HepG2 (cell line): ENCODE data around the gene POC1A. TPM values are rescaled to one million over a fixed set of nuclear protein-coding genes. Genes with fewer than 3 reads are reported as not detected.

Experiments
- ARNTL ChIP-seq: sonication (generic); formaldehyde crosslinking; IDR thresholded peaks from 2 replicates; pipeline ENCODE4 v1.4.0; 2020; ENCODE audit warnings: mild to moderate bottlenecking, missing genetic modification reagents
- DNMT3B ChIP-seq: conservative IDR thresholded peaks from 2 replicates; pipeline ENCODE4 v1.6.1; 2016; ENCODE audit warnings: missing biosample characterization, control low read depth
- GPN1 ChIP-seq: sonication (generic); formaldehyde crosslinking; IDR thresholded peaks from 2 replicates; pipeline ENCODE4 v1.5.1; 2020; ENCODE audit warnings: missing genetic modification reagents, borderline replicate concordance
- HDAC1 ChIP-seq: sonication (generic); formaldehyde crosslinking; IDR thresholded peaks from 2 replicates; pipeline ENCODE4 v1.5.1; 2020; ENCODE audit warnings: mild to moderate bottlenecking, missing genetic modification reagents
- HNF4G ChIP-seq, 2 experiments: sonication (generic) in 1 of 2; formaldehyde crosslinking in 1 of 2; IDR thresholded peaks; 2 replicates each; pipeline versions ENCODE4 v1.4.0 to v1.6.1; 2011 to 2020; ENCODE audit warnings: borderline replicate concordance in 2 of 2, low read depth in 2 of 2, mild to moderate bottlenecking in 2 of 2, low read length in 1 of 2, missing genetic modification reagents in 1 of 2, moderate library complexity in 1 of 2
- HOXA5 ChIP-seq: sonication (generic); formaldehyde crosslinking; IDR thresholded peaks from 2 replicates; pipeline ENCODE4 v1.4.0; 2020; ENCODE audit warnings: missing genetic modification reagents
- MXD3 ChIP-seq: IDR thresholded peaks from 2 replicates; pipeline ENCODE4 v1.6.1; 2016; ENCODE audit warnings: mild to moderate bottlenecking, missing biosample characterization, missing genetic modification reagents
- MXI1 ChIP-seq: IDR thresholded peaks from 3 replicates; pipeline ENCODE4 v1.6.1; 2012; ENCODE audit warnings: low read depth, low read length, inconsistent platforms, borderline replicate concordance
- NFKBIZ ChIP-seq: IDR thresholded peaks from 2 replicates; pipeline ENCODE4 v1.6.1; 2018; ENCODE audit warnings: missing genetic modification reagents, missing compliant biosample characterization
- NKX3-1 ChIP-seq: sonication (generic); formaldehyde crosslinking; IDR thresholded peaks from 2 replicates; pipeline ENCODE4 v1.5.0; 2020; ENCODE audit warnings: missing genetic modification reagents
- PHF21A ChIP-seq: sonication (generic); formaldehyde crosslinking; IDR thresholded peaks from 2 replicates; pipeline ENCODE4 v1.5.0; 2020; ENCODE audit warnings: mild to moderate bottlenecking, missing genetic modification reagents
- RBM22 ChIP-seq: fragments of 200-400 bp; formaldehyde crosslinking; optimal IDR thresholded peaks from 2 replicates; pipeline ENCODE3; 2017; ENCODE audit warnings: mild to moderate bottlenecking, low read length, moderate library complexity
- SMYD3 ChIP-seq: sonication (generic); formaldehyde crosslinking; IDR thresholded peaks from 2 replicates; pipeline ENCODE4 v1.8.1; 2023; ENCODE audit warnings: mild to moderate bottlenecking, missing genetic modification reagents
- SP4 ChIP-seq: sonication (generic); formaldehyde crosslinking; IDR thresholded peaks from 2 replicates; pipeline ENCODE4 v1.8.1; 2023; ENCODE audit warnings: mild to moderate bottlenecking, missing genetic modification reagents
- SRY ChIP-seq: sonication (generic); formaldehyde crosslinking; IDR thresholded peaks from 2 replicates; pipeline ENCODE4 v1.8.0; 2022; ENCODE audit warnings: mild to moderate bottlenecking, missing genetic modification reagents
- TRIM22 ChIP-seq: fragments of 450-650 bp; IDR thresholded peaks from 2 replicates; pipeline ENCODE4 v1.6.1; 2017
- ZNF274 ChIP-seq: sonication (generic); formaldehyde crosslinking; IDR thresholded peaks from 2 replicates; pipeline ENCODE4 v1.5.1; 2020; ENCODE audit warnings: mild to moderate bottlenecking, missing genetic modification reagents
- ZNF317 ChIP-seq: sonication (generic); formaldehyde crosslinking; IDR thresholded peaks from 2 replicates; pipeline ENCODE4 v1.5.0; 2020; ENCODE audit warnings: mild to moderate bottlenecking, missing genetic modification reagents
- ZNF687 ChIP-seq: sonication (generic); formaldehyde crosslinking; IDR thresholded peaks from 2 replicates; pipeline ENCODE4 v1.5.1; 2020; ENCODE audit warnings: mild to moderate bottlenecking, missing genetic modification reagents, moderate library complexity
- ZNF704 ChIP-seq: sonication (generic); formaldehyde crosslinking; IDR thresholded peaks from 2 replicates; pipeline ENCODE4 v1.8.1; 2023; ENCODE audit warnings: mild to moderate bottlenecking, inconsistent platforms, moderate library complexity, missing genetic modification reagents, borderline replicate concordance
- ZNF75D ChIP-seq: sonication (generic); formaldehyde crosslinking; IDR thresholded peaks from 2 replicates; pipeline ENCODE4 v1.8.1; 2023; ENCODE audit warnings: missing genetic modification reagents, mild to moderate bottlenecking, borderline replicate concordance
- polyA plus RNA-seq, 8 experiments: library from polyadenylated mRNA; depleted of rRNA in 3 of 8; stranded (reverse) in 7 of 8; unstranded in 1 of 8; fragments of >200 nt; fragmentation: Illumina TruSeq in 4 of 8; extraction: Trizol in 4 of 8; gene quantifications; 2 replicates each; pipeline versions ENCODE4 v1.2.1 to v1.2.3, GENCODE V29; 2011 to 2016; ENCODE audit warnings: low read depth in 4 of 8, missing spikeins in 1 of 8, mixed read lengths in 1 of 8; ENCODE audit not compliant: insufficient read depth in 1 of 8
- total RNA-seq, 5 experiments: library from RNA; depleted of rRNA; stranded (reverse); fragments of >200 nt; fragmentation: Illumina TruSeq; extraction: Trizol; gene quantifications; 2 replicates each; pipeline ENCODE4 v1.2.3, GENCODE V29; 2016; ENCODE audit warnings: low read depth in 1 of 5

Gene POC1A
- total and polyA plus RNA-seq, 2 of the 13 experiments (the other 11 are each of a cell fraction or from before 2014, with no cell fraction given) = 14.6 to 20.0 TPM

- TF ChIP-seq TRIM22 (no peak), HNF4G (IDR thresholded peaks at IDR 0.05; ENCODE audit: borderline replicate concordance, low read depth, low read length) (0 out of 2 replicates have a peak, but pooled peaks have one; percentile 16), HNF4G (CRISPR knock-in tag; IDR thresholded peaks at IDR 0.05; ENCODE audit: borderline replicate concordance, low read depth) (0 out of 2 replicates have a peak, but pooled peaks have one; percentile 2), ZNF317 (CRISPR knock-in tag) (peak; percentile 39; the same call in 1 of the 2 replicates), HDAC1 (CRISPR knock-in tag) (peak; percentile 32), ZNF704 (CRISPR knock-in tag) (no peak; the same call in 1 of the 2 replicates), DNMT3B (CRISPR knock-in tag) (no peak), HOXA5 (CRISPR knock-in tag) (peak; percentile 67; the same call in 1 of the 2 replicates), ARNTL (peak; percentile 99), NFKBIZ (CRISPR knock-in tag) (no peak), ZNF274 (CRISPR knock-in tag) (0 out of 2 replicates have a peak, but pooled peaks have one; percentile 2), MXD3 (0 out of 2 replicates have a peak, but pooled peaks have one; percentile 36), GPN1 (CRISPR knock-in tag) (no peak), SMYD3 (CRISPR knock-in tag) (no peak), PHF21A (peak; percentile 89), NKX3-1 (CRISPR knock-in tag) (no peak), MXI1 (peak; percentile 86; the same call in 1 of the 3 replicates), SRY (0 out of 2 replicates have a peak, but pooled peaks have one; percentile 59), ZNF75D (CRISPR knock-in tag) (no peak), ZNF687 (CRISPR knock-in tag) (peak; percentile 77), SP4 (CRISPR knock-in tag) (peak; percentile 91), RBM22 (no peak)
Measured at GRCh38 chr3:52056968-52057811, 97.0 kb downstream of the POC1A start (continued).
